Spleen (tissue), 11 donors: Measurements from ENCODE around the gene MEFV. TPM values are rescaled to one million over a fixed set of nuclear protein-coding genes. Genes with fewer than 3 reads are reported as not detected.

Source experiments
- DNase-seq: peaks from one replicate; pipeline ENCODE4 v3.0.0-alpha.2; 2020
- H3K27ac ChIP-seq, 8 donors: fragments of 200-600 bp; sonication (generic) in 7 of 8; 1 replicate in 4 of 8; 2 replicates in 4 of 8; pipeline versions ENCODE4 v1.5.0 to v1.8.0; 2016 to 2021; ENCODE audit warnings: inconsistent platforms in 4 of 8, mild to moderate bottlenecking in 4 of 8, moderate library complexity in 1 of 8
- H3K27me3 ChIP-seq, 7 donors: fragments of 200-600 bp; sonication (generic) in 6 of 7; replicated peaks in 1 of 7; 1 replicate in 4 of 7; 2 replicates in 3 of 7; pipeline versions ENCODE4 v1.5.0 to v1.8.0; 2016 to 2021; ENCODE audit warnings: inconsistent platforms in 3 of 7, mild to moderate bottlenecking in 1 of 7
- H3K36me3 ChIP-seq, 6 donors: fragments of 200-600 bp; sonication (generic) in 5 of 6; 1 replicate in 4 of 6; 2 replicates in 2 of 6; pipeline versions ENCODE4 v1.5.0 to v1.8.0; 2016 to 2021; ENCODE audit warnings: inconsistent platforms in 2 of 6
- H3K4me1 ChIP-seq, 6 donors: fragments of 200-600 bp; sonication (generic) in 5 of 6; 1 replicate in 3 of 6; 2 replicates in 3 of 6; pipeline versions ENCODE4 v1.5.0 to v1.8.0; 2016 to 2021; ENCODE audit warnings: inconsistent platforms in 3 of 6
- H3K4me3 ChIP-seq, 8 donors: fragments of 200-600 bp; sonication (generic) in 7 of 8; 1 replicate in 4 of 8; 2 replicates in 4 of 8; pipeline versions ENCODE4 v1.5.0 to v1.8.0; 2016 to 2021; ENCODE audit warnings: inconsistent platforms in 4 of 8, mild to moderate bottlenecking in 4 of 8, moderate library complexity in 2 of 8
- H3K9me3 ChIP-seq, 8 donors: fragments of 200-600 bp; sonication (generic) in 7 of 8; 1 replicate in 4 of 8; 2 replicates in 4 of 8; pipeline versions ENCODE4 v1.5.0 to v1.8.0; 2016 to 2021; ENCODE audit warnings: inconsistent platforms in 4 of 8
- CTCF ChIP-seq, 11 experiments: fragments of 200-600 bp in 7 of 11; fragments of 450-650 bp in 4 of 11; sonication (generic) in 4 of 11; IDR thresholded peaks in 8 of 11; conservative IDR thresholded peaks in 3 of 11; 1 replicate in 7 of 11; 2 replicates in 4 of 11; pipeline versions ENCODE4 v1.4.0 to v1.8.0; 2016 to 2021; ENCODE audit warnings: antibody characterized with exemption in 11 of 11, inconsistent platforms in 4 of 11, mild to moderate bottlenecking in 1 of 11
- POLR2A ChIP-seq, 3 donors: fragments of 450-650 bp; IDR thresholded peaks; one replicate each; pipeline ENCODE4 v1.5.1; 2017; ENCODE audit warnings: antibody characterized with exemption in 3 of 3, mild to moderate bottlenecking in 1 of 3
- POLR2AphosphoS5 ChIP-seq, 3 donors: sonication (generic); formaldehyde crosslinking; IDR thresholded peaks; one replicate each; pipeline ENCODE4 v1.5.1; 2017; ENCODE audit warnings: antibody characterized with exemption in 3 of 3
- WGBS, 5 donors: extraction: QIAGEN DNeasy Blood & Tissue Kit in 3 of 5; methylation state at CpG; one replicate each; pipeline versions ENCODE4 v1.1.5 to v1.1.7; 2013 to 2018; 5-methylcytosine and 5-hydroxymethylcytosine counted together
- intact Hi-C: fragments of 100-400 bp; cut with DNase I; formaldehyde crosslinking; loops from one replicate; pipeline ENCODE4 v1.15.0; 2023; ENCODE audit warnings: low total_unique reads
- polyA plus RNA-seq, 3 donors: library from polyadenylated mRNA; stranded (reverse); fragments of 200-250 nt; gene quantifications; one replicate each; pipeline ENCODE4 v1.2.1, GENCODE V29; 2013
- total RNA-seq, 7 donors: library from RNA; depleted of rRNA in 3 of 7; stranded (reverse); fragments of >200 nt in 3 of 7; fragmentation: NEBNext Ultra II Directional in 4 of 7; extraction: Animal tissue kit (Norgen Biotek cat#: 25700) in 4 of 7; gene quantifications; one replicate each; pipeline versions ENCODE4 v1.1.0 to v1.2.1, GENCODE V29; 2016 to 2021
- donor health status: healthy with polysubstance abuse.
- donor health status: DM: no; HTN: no; CAD: no; lungs with moderate emphysema.
- donor health status: DM: no; HTN: no; CAD: no.
- donor health status: Bipolar disorder and iron deficiency.
- donor health status: healthy.
- donor health status: DM: no; HTN: no; CAD: no.
- donor health status: DM: yes; HTN: yes; CAD: no.

The MEFV gene
- total and polyA plus RNA-seq, 10 donors = 0.39 to 61.1 (median 19.6) TPM

GRCh38 chr16:3254309-3254708 is 2.1 kb downstream of the MEFV start:
- Histone ChIP-seq H3K27me3 (peaks cover 0 to 36% (median 0%) of the 10 kb centered on the region in 7 donors), H3K36me3 (peaks cover 0 to 56% (median 0%) of the 10 kb centered on the region in 6 donors), H3K9me3 (no peaks in the 10 kb centered on the region), H3K4me3 (peak overlapping the region in 3 of 8 donors; percentile 42 to 60 (median 48)), H3K27ac (no peak overlapping the region), H3K4me1 (peaks cover 0 to 58% (median 0%) of the 10 kb centered on the region in 6 donors)
- 50 to 64% (median 52%) methylated on average over 29 to 35 of the region's 35 CpGs for WGBS, 5 donors
- TF ChIP-seq POLR2AphosphoS5 (IDR thresholded peaks at IDR 0.05) = no peak
- TF ChIP-seq POLR2A (IDR thresholded peaks at IDR 0.05) = no peak
- no peak for TF ChIP-seq CTCF (IDR thresholded peaks at IDR 0.05 in 8 of 11, conservative IDR thresholded peaks at IDR 0.05 in 3 of 11)
- intact Hi-C loops = no loop called here
- DNase-seq = no peak

GRCh38 chr16:3252967-3253366 is 3.5 kb downstream of the MEFV start:
- H3K4me1 ChIP-seq = peaks cover 0 to 50% (median 0%) of the 10 kb centered on the region in 6 donors
- WGBS, 5 donors = 76 to 92% (median 83%) methylated on average over 4 of the region's 4 CpGs
- no peak for DNase-seq
- peaks cover 0 to 30% (median 0%) of the 10 kb centered on the region in 7 donors for H3K27me3 ChIP-seq
- no peaks in the 10 kb centered on the region for H3K9me3 ChIP-seq
- TF ChIP-seq POLR2AphosphoS5 (IDR thresholded peaks at IDR 0.05) (no peak), CTCF (IDR thresholded peaks at IDR 0.05 in 8 of 11, conservative IDR thresholded peaks at IDR 0.05 in 3 of 11) (no peak), POLR2A (IDR thresholded peaks at IDR 0.05) (no peak)
- intact Hi-C loops = no loop called here
- peak overlapping the region in 2 of 8 donors; percentile 17 to 48 for H3K4me3 ChIP-seq
- peak overlapping the region in 1 of 8 donors; percentile 13 for H3K27ac ChIP-seq
- H3K36me3 ChIP-seq = peaks cover 0 to 70% (median 0%) of the 10 kb centered on the region in 6 donors

- WGBS, 5 donors = 75 to 87% (median 83%) methylated on average over 9 to 14 of the region's 14 CpGs
- H3K9me3 ChIP-seq = no peaks in the 10 kb centered on the region
- DNase-seq = peak; percentile 44
- H3K27me3 ChIP-seq = peaks cover 0 to 14% (median 0%) of the 10 kb centered on the region in 7 donors
- no peak for TF ChIP-seq CTCF (IDR thresholded peaks at IDR 0.05 in 8 of 11, conservative IDR thresholded peaks at IDR 0.05 in 3 of 11)
- TF ChIP-seq POLR2A (IDR thresholded peaks at IDR 0.05) = no peak
- peak in 1 of 3 donors; percentile 23 for TF ChIP-seq POLR2AphosphoS5 (IDR thresholded peaks at IDR 0.05)
- H3K36me3 ChIP-seq = peaks cover 0 to 99% (median 0%) of the 10 kb centered on the region in 6 donors
- no peak overlapping the region for H3K4me3 ChIP-seq
- peaks cover 0 to 28% (median 0%) of the 10 kb centered on the region in 6 donors for H3K4me1 ChIP-seq
- H3K27ac ChIP-seq = no peak overlapping the region
- intact Hi-C loops = no loop called here
Observed at GRCh38 chr16:3249451-3249850, 7.0 kb downstream of the MEFV start.

GRCh38 chr16:3249020-3249419 is 7.4 kb downstream of the MEFV start:
- intact Hi-C loops = no loop called here
- DNase-seq = peak; percentile 17

More at GRCh38 chr16:3249020-3249419, 7.4 kb downstream of the MEFV start:
- Histone ChIP-seq H3K36me3 (peaks cover 0 to 99% (median 0%) of the 10 kb centered on the region in 6 donors), H3K9me3 (no peaks in the 10 kb centered on the region), H3K27me3 (peaks cover 0 to 15% (median 0%) of the 10 kb centered on the region in 7 donors), H3K4me3 (no peak overlapping the region), H3K27ac (no peak overlapping the region), H3K4me1 (peaks cover 0 to 24% (median 0%) of the 10 kb centered on the region in 6 donors)
- 62 to 80% (median 67%) methylated on average over 1 of the region's 1 CpG for WGBS, 5 donors
- TF ChIP-seq CTCF (IDR thresholded peaks at IDR 0.05 in 8 of 11, conservative IDR thresholded peaks at IDR 0.05 in 3 of 11) = no peak
- TF ChIP-seq POLR2AphosphoS5 (IDR thresholded peaks at IDR 0.05) = no peak
- no peak for TF ChIP-seq POLR2A (IDR thresholded peaks at IDR 0.05)
